CD14-positive monocyte (primary cell): ENCODE results near the gene BCL2. TPM values are rescaled to one million over a fixed set of nuclear protein-coding genes. Genes with fewer than 3 reads are reported as not detected.

Experiments
- DNase-seq, 3 donors: peaks; one replicate each; pipeline ENCODE4 v3.0.0-alpha.2; 2011 to 2022
- H2AFZ ChIP-seq: 2 replicates; pipeline ENCODE4 v1.6.0; 2012; ENCODE audit warnings: mild to moderate bottlenecking, low read depth, low read length, inconsistent platforms; ENCODE audit not compliant: insufficient read depth, poor library complexity, severe bottlenecking
- H3K27ac ChIP-seq, 2 donors: 1 replicate in 1 of 2; 2 replicates in 1 of 2; pipeline ENCODE4 v1.5.1; 2012 to 2013; ENCODE audit warnings: low read length in 2 of 2, control low read depth in 1 of 2, inconsistent platforms in 1 of 2, low read depth in 1 of 2, mild to moderate bottlenecking in 1 of 2
- H3K27me3 ChIP-seq, 2 donors: one replicate each; pipeline versions ENCODE4 v1.6.0 to v1.6.1; 2011 to 2013; ENCODE audit warnings: low read length in 2 of 2; ENCODE audit not compliant: control insufficient read depth in 2 of 2, insufficient read depth in 2 of 2
- H3K36me3 ChIP-seq, 2 donors: replicated peaks in 1 of 2; 1 replicate in 1 of 2; 2 replicates in 1 of 2; pipeline versions ENCODE4 v1.5.1 to v1.6.1; 2012 to 2013; ENCODE audit warnings: low read length in 2 of 2, control low read depth in 1 of 2, inconsistent platforms in 1 of 2, mild to moderate bottlenecking in 1 of 2; ENCODE audit not compliant: insufficient read depth in 2 of 2, control insufficient read depth in 1 of 2
- H3K4me1 ChIP-seq, 2 donors: 1 replicate in 1 of 2; 2 replicates in 1 of 2; pipeline versions ENCODE4 v1.5.1 to v1.6.1; 2012 to 2013; ENCODE audit warnings: low read length in 2 of 2, control low read depth in 1 of 2, inconsistent platforms in 1 of 2, mild to moderate bottlenecking in 1 of 2, moderate library complexity in 1 of 2; ENCODE audit not compliant: insufficient read depth in 2 of 2, control insufficient read depth in 1 of 2
- H3K4me2 ChIP-seq: replicated peaks from 2 replicates; pipeline ENCODE3; 2012; ENCODE audit warnings: low read length, moderate library complexity, mild to moderate bottlenecking; ENCODE audit not compliant: poor library complexity, severe bottlenecking; ENCODE audit errors: extremely low read depth
- H3K4me3 ChIP-seq, 3 experiments: fragments of 200-600 bp in 1 of 3; sonication (generic) in 1 of 3; replicated peaks in 1 of 3; 1 replicate in 2 of 3; 2 replicates in 1 of 3; pipeline ENCODE4 v1.5.1; 2011 to 2013; ENCODE audit warnings: low read length in 3 of 3, mild to moderate bottlenecking in 3 of 3, control low read depth in 2 of 3, low read depth in 2 of 3, inconsistent platforms in 1 of 3, moderate library complexity in 1 of 3
- H3K79me2 ChIP-seq: 2 replicates; pipeline ENCODE4 v1.6.0; 2012; ENCODE audit warnings: mild to moderate bottlenecking, control low read depth, inconsistent platforms, low read length, moderate library complexity; ENCODE audit not compliant: insufficient read depth
- H3K9ac ChIP-seq: 2 replicates; pipeline ENCODE4 v1.6.0; 2017; ENCODE audit warnings: low read length, mild to moderate bottlenecking; ENCODE audit not compliant: insufficient read depth, poor library complexity, severe bottlenecking
- H3K9me3 ChIP-seq, 2 donors: replicated peaks in 1 of 2; 1 replicate in 1 of 2; 2 replicates in 1 of 2; pipeline versions ENCODE4 v1.5.1 to v1.6.1; 2012 to 2013; ENCODE audit warnings: low read length in 2 of 2, control low read depth in 1 of 2; ENCODE audit not compliant: control insufficient read depth in 1 of 2, insufficient read depth in 1 of 2
- H4K20me1 ChIP-seq: 2 replicates; pipeline ENCODE4 v1.6.0; 2012; ENCODE audit warnings: mild to moderate bottlenecking, low read length, control low read depth, moderate library complexity; ENCODE audit not compliant: insufficient read depth
- H3K27ac Mint-ChIP-seq, 7 donors: one replicate each; pipeline ENCODE4 v1.8.0; 2020; ENCODE audit warnings: mild to moderate bottlenecking in 7 of 7, mixed read lengths in 7 of 7, moderate library complexity in 6 of 7, inconsistent platforms in 2 of 7
- H3K27me3 Mint-ChIP-seq, 3 donors: one replicate each; pipeline ENCODE4 v1.8.0; 2021 to 2022; ENCODE audit warnings: low read depth in 3 of 3, mild to moderate bottlenecking in 3 of 3, mixed read lengths in 3 of 3, moderate library complexity in 3 of 3, inconsistent platforms in 1 of 3
- H3K36me3 Mint-ChIP-seq, 2 donors: one replicate each; pipeline ENCODE4 v1.8.0; 2020; ENCODE audit warnings: mixed read lengths in 2 of 2, inconsistent platforms in 1 of 2, mild to moderate bottlenecking in 1 of 2
- H3K4me1 Mint-ChIP-seq: one replicate; pipeline ENCODE4 v1.8.0; 2020; ENCODE audit warnings: mild to moderate bottlenecking, mixed read lengths
- H3K4me3 Mint-ChIP-seq, 2 donors: one replicate each; pipeline ENCODE4 v1.8.0; 2020; ENCODE audit warnings: mild to moderate bottlenecking in 2 of 2, mixed read lengths in 2 of 2, moderate library complexity in 1 of 2
- H3K9me3 Mint-ChIP-seq, 7 donors: one replicate each; pipeline ENCODE4 v1.8.0; 2020 to 2022; ENCODE audit warnings: mixed read lengths in 7 of 7, mild to moderate bottlenecking in 6 of 7, moderate library complexity in 6 of 7, inconsistent platforms in 2 of 7
- WGBS: methylation state at CpG from one replicate; pipeline ENCODE4 v1.1.5; 2013; ENCODE audit warnings: missing lambda C conversion rate; ENCODE audit not compliant: insufficient coverage; 5-methylcytosine and 5-hydroxymethylcytosine counted together
- intact Hi-C, 2 donors: fragments of 100-400 bp; cut with micrococcal nuclease; formaldehyde crosslinking; loops; one replicate each; pipeline versions ENCODE4 v1.15.0 to v1.15.1; 2023
- polyA plus RNA-seq, 3 donors: library from polyadenylated mRNA; depleted of rRNA in 1 of 3; unstranded in 2 of 3; stranded (reverse) in 1 of 3; fragments of 300-500 nt in 2 of 3; fragments of >200 nt in 1 of 3; fragmentation: Illumina TruSeq in 2 of 3; gene quantifications; 1 replicate in 2 of 3; 2 replicates in 1 of 3; pipeline ENCODE4 v1.2.3, GENCODE V29; 2012 to 2021
- TF ChIP-seq, protein P1 (sequence below): fragments of 200-600 bp; IDR thresholded peaks from one replicate; pipeline ENCODE4 v1.8.0; 2022; ENCODE audit warnings: antibody characterized with exemption, mild to moderate bottlenecking

BCL2 gene
- polyA plus RNA-seq, 3 donors, result 0.58 to 2.5 (median 1.1) TPM

DNA sequence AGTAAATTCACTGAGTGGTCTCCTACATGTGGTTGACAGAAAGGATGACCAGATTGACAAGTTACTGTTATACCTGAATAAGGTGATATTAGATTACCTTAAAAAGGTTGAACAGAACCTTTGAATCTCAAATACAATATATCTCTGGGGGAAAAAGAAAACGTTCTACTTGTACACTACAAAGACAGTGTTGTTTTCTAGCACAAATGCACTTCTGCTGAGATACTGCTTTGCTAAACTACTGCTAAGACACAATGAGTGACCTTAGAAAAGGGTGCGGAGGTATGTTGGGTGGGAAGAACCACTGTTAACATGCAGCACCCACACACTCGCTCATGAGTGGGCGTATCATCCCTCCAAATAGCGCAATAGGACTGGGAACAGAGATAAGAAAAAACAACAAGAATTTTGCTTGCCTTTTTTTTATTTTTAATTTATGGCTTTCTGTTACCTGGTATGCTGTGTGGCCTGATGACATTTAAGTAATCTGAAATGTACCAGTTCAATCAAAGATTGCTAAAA, 6.1 kb downstream of the BCL2 start:
- no peaks in the 10 kb centered on the region for H4K20me1 ChIP-seq
- Mint-ChIP-seq H3K4me3 (no peak overlapping the region), H3K36me3 (peaks cover 6 to 9% of the 10 kb centered on the region in 2 donors), H3K4me1 (peaks cover 44% of the 10 kb centered on the region), H3K27ac (no peak overlapping the region), H3K27me3 (peaks cover 2 to 5% (median 4%) of the 10 kb centered on the region in 3 donors), H3K9me3 (no peaks in the 10 kb centered on the region)
- H3K9me3 ChIP-seq, result no peaks in the 10 kb centered on the region
- no peak overlapping the region for H3K9ac ChIP-seq
- H3K27me3 ChIP-seq, result no peaks in the 10 kb centered on the region
- H2AFZ ChIP-seq, result no peak overlapping the region
- no peak overlapping the region for H3K27ac ChIP-seq
- WGBS, result no CpG with 5 or more reads among the region's 5 CpGs
- H3K4me2 ChIP-seq, result no peak overlapping the region
- H3K79me2 ChIP-seq, result peaks cover 96% of the 10 kb centered on the region
- DNase-seq, result no peak
- intact Hi-C loops, result no loop called here
- no peaks in the 10 kb centered on the region for H3K36me3 ChIP-seq
- no peak overlapping the region for H3K4me3 ChIP-seq
- TF ChIP-seq, protein P1, sequence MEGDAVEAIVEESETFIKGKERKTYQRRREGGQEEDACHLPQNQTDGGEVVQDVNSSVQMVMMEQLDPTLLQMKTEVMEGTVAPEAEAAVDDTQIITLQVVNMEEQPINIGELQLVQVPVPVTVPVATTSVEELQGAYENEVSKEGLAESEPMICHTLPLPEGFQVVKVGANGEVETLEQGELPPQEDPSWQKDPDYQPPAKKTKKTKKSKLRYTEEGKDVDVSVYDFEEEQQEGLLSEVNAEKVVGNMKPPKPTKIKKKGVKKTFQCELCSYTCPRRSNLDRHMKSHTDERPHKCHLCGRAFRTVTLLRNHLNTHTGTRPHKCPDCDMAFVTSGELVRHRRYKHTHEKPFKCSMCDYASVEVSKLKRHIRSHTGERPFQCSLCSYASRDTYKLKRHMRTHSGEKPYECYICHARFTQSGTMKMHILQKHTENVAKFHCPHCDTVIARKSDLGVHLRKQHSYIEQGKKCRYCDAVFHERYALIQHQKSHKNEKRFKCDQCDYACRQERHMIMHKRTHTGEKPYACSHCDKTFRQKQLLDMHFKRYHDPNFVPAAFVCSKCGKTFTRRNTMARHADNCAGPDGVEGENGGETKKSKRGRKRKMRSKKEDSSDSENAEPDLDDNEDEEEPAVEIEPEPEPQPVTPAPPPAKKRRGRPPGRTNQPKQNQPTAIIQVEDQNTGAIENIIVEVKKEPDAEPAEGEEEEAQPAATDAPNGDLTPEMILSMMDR, result no peak
- peaks cover 20 to 26% of the 10 kb centered on the region in 2 donors for H3K4me1 ChIP-seq

DNA sequence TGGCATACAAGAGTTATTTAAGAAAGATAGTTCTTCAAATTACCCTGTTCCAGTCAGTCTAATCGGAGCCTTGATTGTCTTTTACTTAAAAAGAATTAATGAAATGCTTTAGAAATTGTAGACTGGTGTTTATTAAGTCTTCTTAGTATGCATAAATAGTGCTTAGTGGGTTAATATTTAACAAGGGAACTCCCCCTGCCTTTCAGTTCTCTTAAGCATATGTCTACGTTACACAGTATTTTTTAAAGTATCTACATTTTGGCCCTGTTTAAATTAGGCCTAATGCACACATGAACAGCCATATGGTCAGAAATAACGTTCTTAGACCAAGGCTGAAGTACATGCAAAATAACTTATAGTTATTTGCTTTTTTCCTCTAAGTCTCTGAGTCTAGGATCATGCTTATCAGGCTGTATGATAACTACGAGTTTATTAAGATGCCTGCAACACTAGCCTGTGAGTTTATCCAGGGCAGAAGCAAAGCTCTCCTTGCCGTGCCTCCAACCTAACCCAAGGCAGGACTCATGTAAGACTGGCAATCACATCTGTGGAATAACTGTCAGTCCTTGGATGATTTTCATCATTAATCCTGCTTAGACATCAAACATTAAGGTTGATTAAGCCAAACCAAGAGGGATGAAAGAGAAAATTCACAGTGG, 6.7 kb downstream of the BCL2 start:
- Mint-ChIP-seq H3K9me3 (no peaks in the 10 kb centered on the region), H3K4me1 (peaks cover 40% of the 10 kb centered on the region), H3K27ac (peak overlapping the region in 1 of 7 donors; percentile 69), H3K27me3 (peaks cover under 1 to 4% (median 2%) of the 10 kb centered on the region in 3 donors), H3K4me3 (no peak overlapping the region), H3K36me3 (peaks cover 6 to 9% of the 10 kb centered on the region in 2 donors)
- H4K20me1 ChIP-seq, result no peaks in the 10 kb centered on the region
- no peak overlapping the region for H3K4me3 ChIP-seq
- H3K27ac ChIP-seq, result no peak overlapping the region
- H3K9ac ChIP-seq, result no peak overlapping the region
- intact Hi-C loops, result no loop called here
- WGBS, result 73% methylated on average over 2 of the region's 5 CpGs
- H3K4me1 ChIP-seq, result peaks cover 14 to 20% of the 10 kb centered on the region in 2 donors
- H3K9me3 ChIP-seq, result no peaks in the 10 kb centered on the region
- TF ChIP-seq, protein P1, result no peak
- no peaks in the 10 kb centered on the region for H3K27me3 ChIP-seq
- H3K36me3 ChIP-seq, result no peaks in the 10 kb centered on the region
- no peak for DNase-seq
- no peak overlapping the region for H2AFZ ChIP-seq
- H3K79me2 ChIP-seq, result peaks cover 93% of the 10 kb centered on the region
- H3K4me2 ChIP-seq, result no peak overlapping the region
